ENCODE results near the gene TSPAN9. TPM values are rescaled to one million over a fixed set of nuclear protein-coding genes. Genes with fewer than 3 reads are reported as not detected.

TSPAN9 gene
- total and polyA plus RNA-seq, 10 of the 15 experiments (the other 5 are each of a cell fraction or from before 2014, with no cell fraction given) = 0.03 to 1.0 (median 0.12) TPM; not detected in 5

- DNase-seq (ENCODE audit: low read depth, low spot score) (no peak), FAIRE-seq (no peak), ATAC-seq (no peak)
- no peaks in the 10 kb centered on the region for H3K4me1 ChIP-seq (ENCODE audit: control insufficient read depth, insufficient read depth, low read length)
- ChIA-PET SMC1A (ENCODE audit: uncharacterized antibody, unreplicated experiment) (interaction anchor here (1.2 kb wide), 1 partner anchor 156 kb away, joined by 4 read pairs; no protein-coding TSS in a partner anchor), CTCF (interaction anchor here (0.8 to 2.4 kb wide), 3 partner anchors 21 to 206 kb away, joined by 3 to 8 read pairs (median 4); no protein-coding TSS in a partner anchor), RAD21 (ENCODE audit: unreplicated experiment) (no interaction called here), POLR2A (no interaction called here)
- H3K4me3 ChIP-seq = no peak overlapping the region
- in situ Hi-C loops (cut with MboI) (no loop called here), intact Hi-C loops (cut with micrococcal nuclease; ENCODE audit: unreplicated experiment) (no loop called here)
- no peaks in the 10 kb centered on the region for H3K36me3 ChIP-seq (ENCODE audit: control insufficient read depth in 2 of 2, insufficient read depth in 2 of 2, low read length in 1 of 2)
- no TSS peak for BruUV-seq (replicated peaks)
- H3K27ac ChIP-seq (ENCODE audit: control insufficient read depth, insufficient read depth) = no peak overlapping the region
- H3K9ac ChIP-seq (ENCODE audit: control insufficient read depth, insufficient read depth, low read length) = no peak overlapping the region
- H3K9me3 ChIP-seq (replicated peaks; ENCODE audit: control insufficient read depth, insufficient read depth, low read length) = no peaks in the 10 kb centered on the region
- H4K20me1 ChIP-seq (ENCODE audit: control insufficient read depth, insufficient read depth) = no peaks in the 10 kb centered on the region
- TF ChIP-seq ZBTB33 (IDR thresholded peaks at IDR 0.05) (no peak), CHD1 (IDR thresholded peaks at IDR 0.05; ENCODE audit: low read depth, low read length) (no peak), HCFC1 (IDR thresholded peaks at IDR 0.05; ENCODE audit: low read length) (no peak), PRDM15 (CRISPR knock-in tag; IDR thresholded peaks at IDR 0.05) (no peak), SIX5 (IDR thresholded peaks at IDR 0.05; ENCODE audit: low read depth, low read length, severe bottlenecking) (no peak), HDAC2 (IDR thresholded peaks at IDR 0.05) (no peak), PML (IDR thresholded peaks at IDR 0.05; ENCODE audit: low read length) (no peak), TBL1XR1 (IDR thresholded peaks at IDR 0.05; ENCODE audit: low read depth, low read length) (no peak)
- WGBS (ENCODE audit: insufficient coverage, insufficient replicate concordance, low lambda C conversion rate, missing lambda C conversion rate) = 18% methylated on average over 10 of the region's 10 CpGs
- H2AFZ ChIP-seq (ENCODE audit: control insufficient read depth, low read depth, low read length) = no peak overlapping the region
- H3K27me3 ChIP-seq (replicated peaks in 1 of 2; ENCODE audit: control insufficient read depth in 2 of 2, insufficient read depth in 2 of 2, low read length in 1 of 2) = no peaks in the 10 kb centered on the region; a peak in 1 of 4 replicates
- H3K4me2 ChIP-seq (ENCODE audit: control insufficient read depth, insufficient read depth) = no peak overlapping the region
- no peaks in the 10 kb centered on the region for H3K79me2 ChIP-seq (ENCODE audit: control insufficient read depth, insufficient read depth, low read length)
These were observed 202.2 kb downstream of the TSPAN9 start for GRCh38 chr12:3279415-3279780.
